Measurements from ENCODE around the gene KLHL3.

Gene KLHL3

DNA sequence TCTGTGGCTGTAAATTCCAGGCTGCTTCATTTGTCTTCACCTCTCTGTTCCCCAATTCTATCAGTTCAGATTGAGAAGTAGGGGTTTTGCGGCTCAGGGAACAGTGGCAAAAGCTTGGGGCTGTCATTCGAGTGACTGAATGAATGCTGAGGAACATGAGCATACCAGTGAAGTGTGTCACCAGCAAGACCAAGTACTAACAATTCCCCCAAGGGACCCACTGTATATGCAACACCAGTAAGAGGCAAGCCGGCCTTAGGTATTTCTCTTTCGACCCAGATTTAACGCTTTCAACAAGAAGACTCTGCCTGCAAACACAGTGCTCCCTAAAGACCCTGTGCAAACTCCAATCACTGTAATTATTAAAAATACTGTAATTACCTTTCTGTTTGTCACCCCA, 25.8 kb downstream of the KLHL3 start:
- DNase-seq (ENCODE audit: low read depth in 2 of 2, low spot score in 1 of 2) = no peak

DNA sequence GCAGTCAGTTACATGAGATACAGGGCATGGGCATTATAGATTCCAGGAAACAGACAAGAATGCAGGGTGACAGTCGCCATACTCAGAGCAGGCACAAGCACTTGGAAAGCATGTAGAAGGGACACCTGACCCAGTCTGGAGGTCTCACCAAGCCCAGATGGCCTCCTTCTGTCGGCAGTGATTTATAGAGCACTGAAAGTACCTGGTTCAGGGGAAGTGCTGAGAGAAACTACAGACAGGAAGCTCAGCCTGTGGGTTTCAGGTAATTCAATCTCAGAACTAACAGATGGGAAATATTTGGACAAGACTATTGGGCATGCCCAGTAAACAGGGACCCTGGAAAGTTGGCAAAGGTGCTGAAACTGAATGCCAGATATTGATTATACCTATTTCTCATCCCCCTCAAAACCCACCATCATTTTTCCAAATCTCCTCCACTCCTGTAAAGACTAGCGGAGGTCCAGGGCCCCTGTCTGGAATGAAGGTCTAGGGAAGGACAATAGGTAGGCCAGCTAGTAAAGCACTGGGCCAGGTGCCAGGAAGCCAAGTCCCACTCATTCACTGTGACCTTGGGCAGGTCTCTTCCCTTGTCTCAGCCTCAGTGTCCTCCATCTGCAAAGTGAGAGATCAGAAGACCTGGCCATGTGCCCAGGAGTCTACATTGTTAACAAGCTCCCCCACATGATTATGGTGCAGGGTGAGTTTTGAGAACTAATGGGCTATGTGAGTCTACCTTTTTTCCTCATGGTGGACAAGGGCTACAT, 26.9 kb downstream of the KLHL3 start:
- no peak for DNase-seq (ENCODE audit: low read depth in 2 of 2, low spot score in 1 of 2)

DNA sequence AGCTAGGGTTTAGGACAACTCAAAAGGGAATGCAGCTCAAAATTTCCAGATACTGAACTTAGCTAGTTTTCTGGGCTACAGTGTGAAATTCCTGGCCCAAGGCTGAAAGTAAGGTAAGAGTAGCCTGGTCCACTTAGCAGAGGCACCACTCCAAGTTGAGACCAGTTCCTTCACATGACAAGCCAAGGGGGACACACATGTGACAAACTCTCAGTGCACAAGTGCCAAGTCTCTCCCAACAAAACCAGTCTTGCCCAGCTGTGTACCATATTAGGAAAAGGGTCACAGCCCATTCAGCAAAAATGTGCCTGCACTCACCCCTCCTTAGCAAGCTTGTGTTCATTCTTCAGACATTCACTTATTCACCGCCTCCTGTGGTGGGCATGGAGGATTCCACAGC, 27.8 kb downstream of the KLHL3 start:
- DNase-seq (ENCODE audit: low read depth in 2 of 2, low spot score in 1 of 2) = no peak

DNA sequence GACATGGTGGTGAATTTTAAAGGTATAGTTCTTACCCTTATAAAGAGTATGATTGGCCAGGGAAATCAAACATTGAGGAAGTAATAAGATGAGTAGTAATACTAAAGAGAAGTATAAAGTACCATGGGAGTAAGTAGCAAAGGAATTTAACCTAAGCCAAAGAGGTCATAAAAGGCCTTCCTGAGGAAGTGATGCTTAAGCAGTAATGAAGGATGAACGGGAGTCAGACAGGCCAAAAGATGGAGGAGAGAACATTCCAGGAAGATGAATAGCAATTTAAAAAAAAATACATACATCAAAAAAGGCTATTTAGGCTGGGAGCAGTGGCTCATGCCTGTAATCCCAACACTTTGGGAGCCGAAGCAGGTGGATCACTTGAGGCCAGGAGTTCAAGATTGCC, 29.0 kb downstream of the KLHL3 start:
- DNase-seq (ENCODE audit: low read depth in 2 of 2, low spot score in 1 of 2) = no peak

DNA sequence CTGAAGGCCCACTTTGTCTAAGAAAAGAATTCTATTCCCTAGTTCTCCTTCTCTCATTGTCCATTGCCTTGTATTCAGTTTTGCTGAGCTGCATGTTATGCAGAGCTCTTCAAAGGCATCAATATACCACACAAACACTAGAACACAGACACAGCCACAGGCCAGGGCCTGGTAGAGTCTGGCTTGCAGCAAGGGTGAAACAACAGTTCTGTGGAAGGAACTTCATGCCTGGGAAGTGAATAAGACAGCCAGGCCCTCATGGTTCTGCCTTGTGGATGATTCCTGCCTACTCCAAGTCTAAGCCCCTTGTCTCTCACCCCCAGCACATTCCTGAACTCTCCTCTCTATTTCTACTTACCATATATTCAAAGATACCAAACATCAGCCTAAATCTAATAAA, 30.8 kb downstream of the KLHL3 start:
- DNase-seq (ENCODE audit: low read depth in 2 of 2, low spot score in 1 of 2) = no peak

DNA sequence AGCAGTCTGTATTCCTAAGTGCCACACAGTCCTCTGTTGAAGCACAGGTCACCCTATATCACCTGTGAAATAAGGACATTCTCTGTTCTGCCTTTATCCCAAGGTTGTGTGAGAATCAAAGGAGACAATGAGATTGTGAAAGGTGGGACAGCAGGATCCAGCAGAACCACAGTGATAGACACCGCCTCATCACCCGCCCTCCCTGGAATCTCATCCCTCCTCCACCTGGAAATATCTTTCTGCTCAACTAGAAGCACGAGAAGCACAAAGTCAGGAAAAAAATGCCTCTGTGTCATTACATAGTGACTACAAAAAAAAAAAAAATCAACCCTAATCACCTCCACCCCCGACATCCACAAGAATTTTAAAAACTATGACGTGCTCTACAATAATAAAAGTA, 32.3 kb downstream of the KLHL3 start:
- no peak for DNase-seq (ENCODE audit: low read depth in 2 of 2, low spot score in 1 of 2)

DNA sequence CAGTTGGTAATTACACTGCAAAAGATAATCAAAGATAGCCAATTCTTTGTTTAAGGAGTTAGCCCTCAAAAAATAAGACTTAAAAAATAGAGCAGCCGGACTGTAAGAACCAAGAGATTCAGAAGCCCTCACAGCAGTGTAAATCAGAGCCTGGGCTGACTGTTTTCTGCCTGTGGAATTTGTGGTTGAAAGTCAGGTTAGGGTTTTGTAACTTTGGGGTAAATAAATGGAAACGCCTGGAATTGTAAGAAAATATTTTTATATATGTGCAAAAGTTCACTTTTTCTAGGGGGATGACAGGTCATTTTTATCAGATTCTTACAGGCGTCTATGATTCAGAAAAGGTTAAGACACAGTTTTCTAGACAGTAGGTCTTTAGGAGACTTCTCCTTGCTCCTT, 35.6 kb downstream of the KLHL3 start:
- DNase-seq (ENCODE audit: low read depth in 2 of 2, low spot score in 1 of 2) = no peak

DNA sequence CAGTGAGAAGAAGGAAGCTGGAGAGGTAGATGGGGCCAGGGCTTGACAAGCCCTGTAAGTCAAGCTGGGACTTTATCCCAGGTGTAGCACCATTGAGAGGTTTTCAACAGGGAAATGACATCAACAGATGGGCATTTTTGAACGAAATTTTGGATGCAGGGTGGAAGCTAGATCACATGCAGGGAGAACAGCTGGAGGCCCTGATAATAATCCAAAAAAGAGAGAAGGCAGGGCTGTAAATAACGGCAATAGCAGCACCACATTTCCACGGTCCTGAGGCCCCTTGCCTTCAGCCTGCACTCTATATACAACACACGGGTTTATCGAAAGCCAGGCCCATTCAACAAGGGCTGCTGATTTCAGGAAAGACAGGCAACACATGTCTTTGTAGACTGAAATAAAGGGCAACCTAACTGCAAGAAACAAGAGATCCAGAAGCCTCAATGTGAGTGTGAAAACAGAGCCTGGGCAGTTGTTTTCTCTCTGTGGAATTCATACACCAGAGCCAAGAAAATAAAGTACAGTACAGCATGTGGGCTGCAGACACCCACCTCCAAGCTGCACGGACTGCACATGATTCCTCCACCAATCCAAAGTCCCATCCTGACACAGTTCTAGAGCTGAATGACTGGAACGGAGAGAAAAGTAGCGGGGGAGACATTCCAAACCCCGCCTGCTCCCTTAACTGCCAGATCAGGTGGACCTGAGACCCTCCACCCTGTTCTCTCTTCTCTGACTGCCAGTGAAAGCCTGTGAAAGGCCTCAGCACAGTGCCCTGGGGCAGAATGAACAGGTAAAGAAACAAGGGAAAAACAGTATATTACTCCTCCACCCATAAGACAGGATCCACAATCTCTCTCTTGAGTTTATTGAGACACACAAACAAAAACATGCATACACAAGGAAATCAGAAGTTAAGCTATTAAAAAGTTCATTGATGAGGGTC, 36.3 kb downstream of the KLHL3 start:
- DNase-seq (ENCODE audit: low read depth in 2 of 2, low spot score in 1 of 2) = no peak

DNA sequence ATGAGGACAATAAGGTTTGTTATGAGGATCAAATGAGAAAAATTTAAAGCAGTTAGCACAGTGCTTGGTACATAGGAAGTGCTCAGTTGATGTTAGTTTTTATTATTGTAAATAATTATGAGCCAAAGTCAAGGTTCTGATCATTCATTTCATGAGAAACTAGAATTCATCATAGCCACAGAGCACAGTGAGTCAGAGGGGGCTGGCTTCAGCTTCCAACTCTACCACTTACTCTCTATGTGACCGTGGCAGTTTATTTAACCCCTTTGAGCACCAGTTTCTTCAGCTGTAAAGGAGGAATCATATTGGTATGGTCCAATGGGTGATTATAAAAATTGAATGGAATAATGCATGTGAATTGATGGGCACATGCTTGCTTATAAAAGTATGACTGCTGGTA, 39.4 kb downstream of the KLHL3 start:
- DNase-seq (ENCODE audit: low read depth in 2 of 2, low spot score in 1 of 2) = no peak

DNA sequence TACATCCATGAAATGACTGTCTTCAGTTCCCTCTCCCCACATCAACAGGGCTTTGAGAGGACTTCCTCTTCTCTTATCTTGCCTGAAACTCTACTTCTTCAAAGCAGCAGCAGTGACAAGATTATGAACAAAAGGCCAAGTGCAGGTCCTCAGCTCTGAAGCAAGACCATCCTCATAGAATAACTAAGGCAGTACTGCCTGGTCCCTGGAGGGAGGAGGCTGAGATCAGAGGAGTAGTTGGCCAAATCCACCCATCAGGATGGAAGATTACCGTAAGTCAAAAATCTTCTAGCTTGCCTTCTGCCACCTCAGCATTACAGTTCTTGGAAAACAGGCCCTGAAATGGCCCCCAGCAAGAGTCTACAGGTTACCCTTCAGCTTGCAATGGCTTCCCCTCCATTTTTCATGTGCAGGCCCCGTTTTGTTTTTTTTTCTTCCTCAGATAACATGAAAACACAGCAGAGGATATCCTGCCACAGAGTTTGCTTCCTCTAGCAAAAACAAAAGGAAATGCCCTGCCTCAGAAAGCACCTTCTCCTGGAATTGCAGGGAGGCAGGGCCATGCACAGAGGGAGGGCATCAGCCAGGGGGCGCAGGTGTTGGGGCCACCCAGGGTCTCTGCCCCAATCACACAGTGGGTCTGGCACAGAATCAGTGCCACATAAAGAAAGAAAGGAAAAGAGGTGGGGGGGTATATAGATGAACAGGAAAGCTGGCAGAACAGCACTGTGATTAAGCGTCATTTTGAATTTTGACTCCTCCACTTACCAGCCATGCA, 40.0 kb downstream of the KLHL3 start:
- no peak for DNase-seq (ENCODE audit: low read depth in 2 of 2, low spot score in 1 of 2)

DNA sequence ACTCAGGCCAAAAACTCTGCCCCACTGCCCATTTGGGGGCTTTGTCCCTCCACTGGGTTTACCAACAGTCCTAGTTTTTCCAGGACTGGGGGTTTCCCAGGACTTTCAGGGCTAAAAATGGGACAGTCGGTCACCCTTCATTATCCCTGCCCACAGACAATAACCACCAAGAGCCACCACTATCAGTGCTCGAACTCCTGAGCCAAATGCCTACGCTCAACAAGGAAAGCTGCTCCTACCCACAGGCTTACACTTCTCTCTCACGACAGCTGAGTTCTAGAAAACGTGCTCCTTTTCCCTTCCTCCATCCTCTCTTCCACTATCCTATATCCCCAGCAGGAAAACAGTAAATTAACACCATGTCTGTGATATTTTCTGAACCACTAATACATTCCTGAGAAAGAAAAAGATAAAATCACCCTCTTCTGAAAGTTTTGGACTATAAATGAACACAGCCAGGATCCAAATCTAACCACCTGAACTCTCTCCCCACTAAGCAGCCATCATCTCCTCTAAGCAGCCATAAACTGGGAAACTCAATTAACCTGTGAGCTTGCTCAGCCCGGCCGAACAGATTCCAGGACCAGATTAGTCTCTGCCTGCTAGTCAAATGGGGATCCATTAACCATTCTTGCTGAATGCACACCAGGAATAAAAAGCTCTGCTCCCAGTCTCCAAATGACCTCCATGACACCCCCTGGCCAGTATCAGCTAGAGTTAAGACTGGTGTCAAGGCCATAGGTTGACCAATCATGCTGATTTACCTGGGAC, 41.8 kb downstream of the KLHL3 start:
- DNase-seq (ENCODE audit: low read depth in 2 of 2, low spot score in 1 of 2) = no peak

DNA sequence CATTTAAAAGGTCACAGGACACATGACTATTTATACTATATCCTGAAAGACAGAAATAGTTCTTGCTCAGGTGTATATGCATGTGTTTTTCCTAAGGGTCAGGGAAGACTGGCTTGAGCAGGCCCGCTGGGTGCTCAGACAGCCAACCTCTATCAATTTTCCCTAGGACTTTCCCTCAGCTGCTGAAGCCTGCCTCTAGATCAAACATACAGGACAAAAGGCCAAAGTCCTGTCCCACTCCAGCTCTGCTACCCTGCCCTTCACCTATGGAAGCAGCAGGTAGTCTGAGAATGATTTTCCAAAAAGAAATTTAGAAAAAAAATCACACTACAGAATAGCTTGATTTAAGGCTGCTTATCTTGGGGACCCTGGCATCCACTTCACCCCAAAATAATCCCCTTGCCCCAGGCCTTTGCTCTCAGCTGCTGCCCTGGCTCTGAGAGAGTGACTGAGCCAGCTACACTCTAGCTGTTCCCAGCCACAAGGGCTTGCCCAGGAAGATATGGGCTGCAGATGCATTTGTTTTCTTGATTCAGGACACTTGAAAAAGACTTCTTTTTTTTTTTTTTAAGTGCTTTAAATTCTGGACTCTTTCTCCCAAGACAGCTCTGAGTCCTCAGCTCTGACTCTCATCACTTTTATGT, 42.5 kb downstream of the KLHL3 start:
- DNase-seq (ENCODE audit: low read depth in 2 of 2, low spot score in 1 of 2) = no peak

DNA sequence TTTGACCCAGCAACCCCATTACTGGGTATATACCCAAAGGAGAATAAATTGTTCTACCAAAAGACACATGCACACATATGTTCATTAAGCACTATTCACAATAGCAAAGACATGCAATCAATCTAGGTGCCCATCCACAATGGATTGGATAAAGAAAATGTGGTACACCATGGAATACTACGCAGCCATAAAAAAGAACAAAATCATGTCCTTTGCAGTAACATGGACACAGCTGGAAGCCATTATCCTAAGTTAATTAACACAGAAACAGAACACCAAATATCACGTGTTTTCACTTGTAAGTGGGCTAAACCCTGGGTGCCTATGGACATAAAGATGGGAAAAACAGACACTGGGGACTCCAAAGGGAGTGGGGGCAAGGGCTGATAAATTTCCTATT, 46.6 kb downstream of the KLHL3 start:
- no peak for DNase-seq (ENCODE audit: low read depth in 2 of 2, low spot score in 1 of 2)

DNA sequence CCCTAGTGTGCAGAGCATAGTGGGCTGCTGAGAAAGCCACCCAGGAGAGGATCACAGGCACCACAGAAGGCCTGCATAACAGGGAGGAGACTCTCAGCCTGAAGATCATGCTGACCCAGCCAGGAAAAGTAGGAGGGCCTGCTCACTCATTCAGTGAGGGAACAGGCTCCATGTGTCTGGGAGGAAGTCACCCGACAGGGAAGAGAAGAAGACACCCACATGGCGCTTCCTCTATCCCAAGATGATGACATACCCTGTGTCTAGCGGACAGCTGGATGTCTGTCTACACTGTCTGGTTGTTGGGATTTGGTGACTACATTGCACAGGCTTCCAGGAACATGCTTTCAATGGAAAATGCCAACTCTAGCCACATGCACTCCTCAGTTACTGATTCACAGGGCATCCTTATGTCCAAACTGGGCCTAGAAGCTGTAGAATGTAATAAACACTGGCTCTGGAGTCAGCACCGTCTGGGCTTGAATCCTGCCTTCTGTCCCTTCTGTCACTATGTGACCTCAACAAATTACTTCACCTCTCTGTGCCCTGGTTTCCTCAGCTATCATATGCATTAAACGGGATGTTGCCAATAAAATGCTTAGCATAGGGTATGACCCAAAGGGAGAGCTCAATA, 47.6 kb downstream of the KLHL3 start:
- DNase-seq (ENCODE audit: low read depth in 2 of 2, low spot score in 1 of 2) = no peak

DNA sequence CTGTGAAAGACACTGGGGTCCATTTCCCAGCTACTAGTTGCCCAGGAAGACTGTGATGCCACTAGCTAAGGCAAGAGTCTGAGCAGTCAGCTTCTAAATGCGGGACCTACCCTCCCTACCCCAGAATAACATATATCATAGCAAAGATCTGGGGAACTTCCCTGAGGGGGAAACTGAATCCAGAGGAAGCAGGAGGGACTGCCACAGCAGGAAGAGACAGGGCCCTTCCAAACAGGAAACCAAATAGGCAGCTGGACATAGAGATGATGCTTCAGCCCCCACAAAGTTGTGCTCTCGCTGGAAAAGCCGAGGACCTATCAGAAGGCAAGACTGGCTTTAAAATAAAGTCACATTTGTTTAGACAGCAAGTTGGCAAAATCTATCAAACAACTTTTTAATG, 51.1 kb downstream of the KLHL3 start:
- DNase-seq (ENCODE audit: low read depth in 2 of 2, low spot score in 1 of 2) = no peak

DNA sequence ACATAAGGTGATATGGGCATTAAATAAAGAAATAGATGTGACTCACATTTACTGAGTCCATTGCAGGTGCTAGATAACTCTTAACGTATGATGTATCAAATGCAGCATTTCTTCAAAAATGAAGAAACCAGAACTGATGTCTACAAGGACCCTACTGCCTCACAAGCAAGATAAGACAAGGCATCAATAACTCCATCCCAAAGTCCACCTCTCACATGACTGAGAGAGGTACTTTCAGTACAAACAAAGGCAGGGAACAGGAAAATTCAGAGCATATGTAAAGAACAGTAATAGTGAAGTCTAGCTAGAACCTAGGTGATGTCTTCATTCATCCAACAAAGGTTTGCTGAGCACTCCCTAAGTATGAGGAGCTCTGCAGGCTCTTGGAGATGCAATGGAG, 54.7 kb downstream of the KLHL3 start:
- DNase-seq (ENCODE audit: low read depth in 2 of 2, low spot score in 1 of 2) = no peak

DNA sequence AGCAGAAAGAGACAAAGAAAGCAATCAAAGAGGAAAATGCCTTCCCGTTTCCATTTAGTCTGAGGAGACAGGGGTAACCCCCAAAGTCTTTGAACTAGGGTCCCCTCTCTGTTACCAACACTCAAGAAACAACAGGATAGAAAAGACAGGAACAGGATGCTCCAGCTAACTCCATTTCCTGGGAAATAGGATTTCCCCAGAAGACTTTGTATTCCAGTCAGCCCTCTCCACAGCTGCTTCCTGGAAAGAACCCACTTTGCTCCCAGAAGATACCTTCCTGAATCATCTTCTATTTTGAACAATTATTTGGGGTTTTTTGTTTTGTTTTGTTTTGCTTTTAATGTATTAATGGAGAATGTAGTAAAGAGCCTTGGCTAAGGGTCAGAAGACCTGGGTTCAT, 56.0 kb downstream of the KLHL3 start:
- DNase-seq (ENCODE audit: low read depth in 2 of 2, low spot score in 1 of 2) = no peak

DNA sequence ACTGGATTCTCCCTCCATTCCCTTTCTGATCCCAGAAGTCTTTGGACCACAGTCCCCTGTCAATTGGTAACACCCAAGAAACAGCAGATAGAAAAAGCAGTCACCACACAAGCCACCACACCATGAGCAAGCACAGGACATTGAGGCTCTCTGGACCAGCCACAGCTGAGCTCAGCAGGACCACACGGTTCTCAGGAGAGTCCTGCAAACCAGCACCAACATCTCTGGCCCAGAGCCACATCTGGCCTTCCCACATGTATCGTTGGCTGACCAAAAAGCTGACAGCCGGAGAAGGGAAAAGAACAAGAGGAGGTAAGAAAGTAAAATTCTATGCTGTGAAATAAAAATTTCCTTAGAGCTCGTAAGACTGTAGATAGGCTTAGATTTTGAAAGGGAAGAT, 56.7 kb downstream of the KLHL3 start:
- no peak for DNase-seq (ENCODE audit: low read depth in 2 of 2, low spot score in 1 of 2)

DNA sequence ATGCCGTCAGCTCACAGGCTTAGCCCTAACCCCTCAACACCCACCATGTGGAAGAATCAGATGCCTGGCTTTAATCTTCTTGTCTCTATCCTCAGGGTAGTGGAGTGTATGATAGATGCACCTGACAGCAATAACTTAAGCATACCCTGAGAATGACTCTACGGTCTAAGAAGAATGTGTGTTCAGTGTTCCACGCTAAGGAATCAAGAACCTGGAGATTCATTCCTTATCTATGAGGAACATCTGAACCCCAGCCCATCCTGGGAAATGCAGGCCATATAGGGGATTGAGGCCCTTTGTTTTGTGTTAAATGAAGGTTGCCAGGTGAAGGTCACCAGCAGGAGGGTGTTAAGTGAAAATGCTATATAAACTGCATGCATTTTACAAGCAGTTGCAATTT, 63.0 kb downstream of the KLHL3 start:
- no peak for DNase-seq (ENCODE audit: low read depth in 2 of 2, low spot score in 1 of 2)

DNA sequence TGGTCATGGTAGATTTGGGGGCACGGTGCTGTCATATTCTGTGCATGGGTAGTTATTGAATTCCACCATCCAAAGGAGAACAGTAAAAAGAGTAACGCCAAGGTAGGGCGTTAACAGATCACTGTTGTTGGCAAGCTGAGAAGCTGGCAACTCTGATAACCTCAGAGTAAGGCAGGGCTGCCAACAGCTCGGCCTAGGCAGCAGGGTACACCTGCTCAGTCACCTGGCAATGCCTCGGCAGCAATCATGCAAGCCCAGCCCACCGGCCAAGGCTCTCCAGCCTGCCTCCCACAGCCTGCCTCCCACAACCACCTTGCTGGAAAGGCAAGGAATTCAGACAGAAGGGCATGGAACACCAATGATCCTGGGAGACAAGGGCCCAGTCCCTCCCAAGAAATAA, 63.9 kb downstream of the KLHL3 start:
- no peak for DNase-seq (ENCODE audit: low read depth in 2 of 2, low spot score in 1 of 2)

Data from stimulated activated CD8-positive, alpha-beta memory T cell treated with anti-CD3 and anti-CD28 coated beads, Interleukin-4, amount 100 ng/mL, for 1 hour (primary cell).